HG03039 (cell line): ENCODE results near the gene RNF138.
"Not testable (repeated sequence)": the region's sequence is repeated elsewhere in the genome, so short reads cannot be mapped to it uniquely, and the experiment has no call there.

Experiments used
- ATAC-seq: cut with Tn5 transposase; IDR thresholded peaks from one replicate; pipeline ENCODE4 v1.9.1; 2021; ENCODE audit warnings: mild to moderate bottlenecking, moderate library complexity; ENCODE audit not compliant: unreplicated experiment

Gene RNF138

DNA sequence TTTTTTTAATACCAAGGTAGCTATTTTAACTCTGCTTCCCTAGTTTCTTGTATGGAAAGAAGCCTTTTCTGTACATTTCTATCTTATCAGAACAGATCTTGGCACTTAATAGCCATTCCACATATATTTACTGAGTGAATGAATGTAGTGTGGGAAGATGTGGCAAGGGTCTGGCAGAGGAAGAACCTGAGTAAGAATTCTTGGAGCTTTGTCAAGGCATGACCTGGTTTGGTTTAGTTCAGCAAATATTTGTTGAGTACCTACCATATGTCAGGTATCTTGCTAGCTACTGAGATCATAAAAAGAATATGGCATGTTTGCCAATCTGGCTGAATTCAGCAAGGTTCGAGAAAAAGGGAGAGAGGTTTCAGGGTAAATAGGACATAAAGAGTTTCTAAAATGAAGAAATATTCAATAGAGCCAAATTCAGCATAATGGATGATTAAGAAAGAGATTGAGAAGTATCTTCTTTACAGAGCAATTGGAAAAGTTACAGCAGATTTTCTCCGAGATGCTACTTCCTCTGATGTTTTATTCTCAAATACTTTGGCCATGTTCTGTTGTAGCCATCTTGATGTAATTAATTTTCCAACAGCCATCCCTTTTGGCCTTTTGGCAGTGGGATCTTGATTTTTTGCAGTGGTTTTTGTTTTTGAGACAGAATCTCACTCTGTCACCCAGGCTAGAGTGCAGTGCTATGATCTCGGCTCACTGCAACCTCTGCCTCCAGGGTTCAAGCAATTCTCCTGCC is 76.5 kb downstream of the RNF138 start:
- ATAC-seq, result no peak

DNA sequence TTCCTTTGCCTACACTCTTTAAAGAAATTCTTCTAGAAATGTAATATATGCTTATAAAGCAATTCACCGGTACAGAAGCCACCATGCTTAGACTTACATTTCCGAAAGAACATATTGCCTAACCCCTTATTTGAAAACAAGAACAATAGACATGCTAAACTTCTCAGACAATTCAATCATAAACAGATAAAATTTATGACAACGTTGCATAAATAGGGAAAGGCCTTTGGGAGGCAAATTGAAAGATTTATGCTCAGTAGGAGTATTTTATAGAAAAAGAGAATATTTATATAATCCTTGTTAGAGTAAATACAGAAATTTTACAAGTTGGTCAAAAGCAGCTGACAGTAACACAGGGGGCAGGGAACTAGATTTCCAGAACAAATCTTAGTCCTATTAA is 82.0 kb downstream of the RNF138 start:
- no peak for ATAC-seq

DNA sequence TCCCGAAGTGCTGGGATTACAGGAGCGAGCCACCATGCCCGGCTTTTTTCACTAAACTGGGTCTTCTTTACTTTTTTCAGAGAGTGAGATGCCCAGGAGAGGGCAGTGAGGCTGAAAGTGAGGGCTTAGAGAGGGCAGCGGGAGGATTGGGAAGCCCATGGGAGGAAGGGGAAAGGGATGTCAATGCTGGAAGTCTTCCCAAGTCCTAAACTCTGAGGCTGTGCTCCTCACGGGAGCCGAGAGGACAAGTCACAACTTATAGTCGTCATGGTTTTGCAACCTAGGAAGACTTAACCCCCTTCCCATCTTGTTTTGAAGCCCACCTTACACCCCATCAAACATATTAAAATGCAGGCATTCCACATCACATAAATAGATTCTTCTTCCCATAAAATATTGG is 83.0 kb downstream of the RNF138 start:
- ATAC-seq, result no peak

DNA sequence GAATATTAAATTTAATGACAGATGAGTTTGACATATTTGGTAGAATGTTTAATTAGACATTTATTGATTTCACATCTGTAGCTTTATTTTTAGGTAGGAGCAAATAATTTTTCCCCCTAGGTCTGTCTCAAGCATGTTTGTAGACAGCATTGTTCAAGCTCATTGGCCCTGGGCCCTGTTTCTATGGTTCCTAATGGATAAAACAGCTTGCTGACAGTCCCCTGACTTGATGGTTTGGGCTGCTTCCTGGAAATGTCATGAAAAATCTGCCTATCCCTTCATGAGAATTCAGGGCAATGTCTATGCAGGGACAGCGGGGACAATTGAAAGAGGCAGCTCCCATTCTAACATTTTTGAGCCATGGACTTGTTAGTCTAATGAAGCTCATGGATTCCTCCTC is 83.6 kb downstream of the RNF138 start:
- no peak for ATAC-seq

DNA sequence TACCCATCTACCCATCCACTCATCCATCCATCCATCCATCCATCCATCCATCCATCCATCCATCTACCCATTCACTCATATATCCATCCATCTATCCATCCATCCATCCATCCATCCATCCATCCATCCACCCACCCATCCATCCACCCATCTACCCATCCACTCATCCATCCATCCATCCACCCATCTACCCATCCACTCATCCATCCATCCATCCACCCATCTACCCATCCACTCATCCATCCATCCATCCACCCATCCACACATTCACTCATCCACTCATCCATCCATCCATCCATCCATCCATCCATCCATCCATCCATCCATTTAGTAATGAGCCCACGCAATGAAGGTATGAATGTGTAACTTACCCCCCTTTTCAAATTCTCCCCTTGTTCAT is 85.1 kb downstream of the RNF138 start:
- ATAC-seq, result not testable (repeated sequence)

DNA sequence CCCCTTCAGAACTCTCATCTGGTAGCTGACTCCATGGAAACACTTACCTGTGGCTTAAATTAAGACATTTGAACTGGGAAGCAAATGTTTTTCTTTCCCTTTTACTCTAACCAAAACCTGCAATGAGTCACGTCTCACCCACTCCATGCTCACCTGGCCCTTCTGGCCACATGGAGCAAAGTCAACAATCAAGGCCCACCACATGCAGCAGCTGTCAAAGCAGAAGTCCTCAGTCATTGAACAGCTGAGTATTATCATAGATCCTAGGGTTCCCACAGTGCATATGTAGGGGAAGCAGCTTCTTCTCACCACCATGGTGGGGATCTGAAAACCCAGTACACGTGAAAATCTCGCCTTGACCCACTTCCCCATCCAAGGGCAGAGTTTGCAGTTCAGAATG is 85.9 kb downstream of the RNF138 start:
- ATAC-seq, result no peak
